SK-N-SH (cell line): ENCODE data around the gene ZGRF1. TPM values are rescaled to one million over a fixed set of nuclear protein-coding genes. Genes with fewer than 3 reads are reported as not detected.

ENCODE experiments used
- CTCF ChIA-PET: fragments of 300-600, 350-600 bp; formaldehyde crosslinking; extraction: SDS; loops from one replicate; lab custom pipeline; 2021; lab: Yijun Ruan, JAX
- POLR2A ChIA-PET: fragments of 350-600 bp; sonication (Branson Sonifier 250); formaldehyde crosslinking; extraction: SDS; loops from one replicate; lab custom pipeline; 2020; ENCODE audit warnings: antibody characterized with exemption, inconsistent platforms; lab: Yijun Ruan, JAX
- DNase-seq: peaks from one replicate; pipeline ENCODE4 v3.0.0; 2012
- H2AFZ ChIP-seq: fragments of 200-600 bp; sonication (generic); 2 replicates; pipeline ENCODE4 v1.8.1; 2016; ENCODE audit warnings: antibody characterized with exemption, mild to moderate bottlenecking, low read depth
- H3F3A ChIP-seq: fragments of 200-600 bp; sonication (generic); replicated peaks from 2 replicates; pipeline ENCODE3; 2016; ENCODE audit warnings: antibody characterized with exemption, mild to moderate bottlenecking; ENCODE audit not compliant: insufficient read depth
- H3K27ac ChIP-seq, 2 experiments: fragments of 200-500 bp in 1 of 2; fragments of 200-600 bp in 1 of 2; sonication (Bioruptor generic) in 1 of 2; sonication (generic), shearing (Covaris generic) in 1 of 2; 2 replicates each; pipeline versions ENCODE4 v1.5.1 to v1.6.1; 2014 to 2016; ENCODE audit warnings: low read depth in 2 of 2, inconsistent platforms in 1 of 2, low read length in 1 of 2, mild to moderate bottlenecking in 1 of 2, mixed read lengths in 1 of 2
- H3K27me3 ChIP-seq: fragments of 200-600 bp; sonication (generic), shearing (Covaris generic); 2 replicates; pipeline ENCODE4 v1.6.1; 2016; ENCODE audit warnings: mixed run types; ENCODE audit not compliant: insufficient read depth
- H3K36me3 ChIP-seq, 2 experiments: fragments of 200-500 bp in 1 of 2; fragments of 200-600 bp in 1 of 2; sonication (Bioruptor generic) in 1 of 2; sonication (generic) in 1 of 2; replicated peaks in 1 of 2; 2 replicates each; pipeline versions ENCODE3 to v1.5.1; 2014 to 2016; ENCODE audit warnings: low read length in 1 of 2, mild to moderate bottlenecking in 1 of 2; ENCODE audit not compliant: insufficient read depth in 2 of 2, control insufficient read depth in 1 of 2
- H3K4me1 ChIP-seq, 2 experiments: fragments of 200-500 bp in 1 of 2; fragments of 200-600 bp in 1 of 2; sonication (Bioruptor generic) in 1 of 2; sonication (generic), shearing (Covaris generic) in 1 of 2; 2 replicates each; pipeline versions ENCODE4 v1.5.1 to v1.6.1; 2014 to 2016; ENCODE audit warnings: low read depth in 1 of 2, low read length in 1 of 2, mixed run types in 1 of 2; ENCODE audit not compliant: insufficient read depth in 2 of 2, control insufficient read depth in 1 of 2
- H3K4me2 ChIP-seq: fragments of 200-600 bp; sonication (generic), shearing (Covaris generic); 2 replicates; pipeline ENCODE4 v1.6.1; 2017; ENCODE audit warnings: mixed run types
- H3K4me3 ChIP-seq, 2 experiments: fragments of 200-500 bp in 1 of 2; fragments of 200-600 bp in 1 of 2; sonication (Bioruptor generic) in 1 of 2; sonication (generic), shearing (Covaris generic) in 1 of 2; 2 replicates each; pipeline versions ENCODE4 v1.5.1 to v1.8.1; 2014 to 2016; ENCODE audit warnings: low read depth in 2 of 2, inconsistent platforms in 1 of 2, low read length in 1 of 2, mild to moderate bottlenecking in 1 of 2, mixed read lengths in 1 of 2, moderate library complexity in 1 of 2
- H3K79me2 ChIP-seq: fragments of 200-600 bp; sonication (generic); 2 replicates; pipeline ENCODE4 v1.8.1; 2017; ENCODE audit warnings: mild to moderate bottlenecking; ENCODE audit not compliant: insufficient read depth
- H3K9ac ChIP-seq: fragments of 200-600 bp; sonication (generic); 2 replicates; pipeline ENCODE4 v1.6.1; 2017; ENCODE audit warnings: mixed run types
- H3K9me2 ChIP-seq: fragments of 200-600 bp; sonication (generic); 2 replicates; pipeline ENCODE4 v1.6.1; 2017; ENCODE audit warnings: mixed run types
- H3K9me3 ChIP-seq: fragments of 200-600 bp; sonication (generic); 2 replicates; pipeline ENCODE4 v1.6.1; 2017; ENCODE audit warnings: mixed run types, mild to moderate bottlenecking, moderate library complexity
- H4K20me1 ChIP-seq: fragments of 200-600 bp; sonication (generic); 2 replicates; pipeline ENCODE4 v1.6.1; 2017; ENCODE audit warnings: mild to moderate bottlenecking, mixed run types; ENCODE audit not compliant: insufficient read depth
- CHD2 ChIP-seq: fragments of 150-350 bp; IDR thresholded peaks from 2 replicates; pipeline ENCODE4 v1.6.1; 2018; ENCODE audit warnings: low read length; ENCODE audit not compliant: partially characterized antibody
- FOSL2 ChIP-seq: IDR thresholded peaks from 2 replicates; pipeline ENCODE4 v1.4.0; 2012; ENCODE audit warnings: low read depth, mild to moderate bottlenecking, moderate library complexity, borderline replicate concordance
- GABPA ChIP-seq: IDR thresholded peaks from 2 replicates; pipeline ENCODE4 v1.4.0; 2012; ENCODE audit warnings: low read depth, mild to moderate bottlenecking
- NFIC ChIP-seq: IDR thresholded peaks from 2 replicates; pipeline ENCODE4 v1.4.0; 2012; ENCODE audit warnings: borderline replicate concordance
- WGBS: methylation state at CpG from one replicate; pipeline ENCODE4 v1.1.6; 2017; ENCODE audit warnings: low lambda C conversion rate; 5-methylcytosine and 5-hydroxymethylcytosine counted together
- polyA plus RNA-seq, 3 experiments: library from polyadenylated mRNA; depleted of rRNA; stranded (reverse); fragments of >200 nt; gene quantifications; 2 replicates each; pipeline ENCODE4 v1.2.3, GENCODE V29; 2012
- TF ChIP-seq, protein P1 (sequence below): fragments of 150-350 bp; IDR thresholded peaks from 2 replicates; pipeline ENCODE4 v1.6.1; 2017; ENCODE audit warnings: antibody characterized with exemption, low read length, low read depth, borderline replicate concordance
- TF ChIP-seq, protein P2 (sequence below): fragments of 200-600 bp; sonication (generic); IDR thresholded peaks from 2 replicates; pipeline ENCODE4 v1.6.1; 2017; ENCODE audit warnings: antibody characterized with exemption, mild to moderate bottlenecking, moderate library complexity

The ZGRF1 gene
- polyA plus RNA-seq, 1 of the 3 experiments (the other 2 are of a cell fraction) = 2.4 TPM

DNA sequence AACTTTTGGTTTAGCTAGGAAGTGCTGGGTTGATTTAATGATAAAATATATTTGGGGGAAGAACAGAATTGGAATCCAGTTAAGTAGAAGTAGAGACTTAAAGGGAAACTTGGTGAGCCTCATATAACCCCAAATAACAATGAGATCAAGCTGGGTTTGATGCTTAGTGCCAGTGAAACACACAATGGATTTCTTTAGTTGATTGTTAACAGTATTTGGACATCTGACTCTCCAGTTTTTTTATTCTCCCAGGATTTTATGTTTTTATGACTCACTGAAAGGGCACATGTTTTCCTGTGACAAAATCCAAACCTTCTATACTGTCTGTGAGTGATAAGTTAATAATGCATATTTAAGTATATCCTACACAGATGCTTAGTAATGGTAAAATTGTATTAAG lies 118.0 kb downstream of the ZGRF1 start:
- Histone ChIP-seq H3K9ac (no peak overlapping the region), H3K27me3 (peaks cover 59% of the 10 kb centered on the region)
- no peak for DNase-seq

DNA sequence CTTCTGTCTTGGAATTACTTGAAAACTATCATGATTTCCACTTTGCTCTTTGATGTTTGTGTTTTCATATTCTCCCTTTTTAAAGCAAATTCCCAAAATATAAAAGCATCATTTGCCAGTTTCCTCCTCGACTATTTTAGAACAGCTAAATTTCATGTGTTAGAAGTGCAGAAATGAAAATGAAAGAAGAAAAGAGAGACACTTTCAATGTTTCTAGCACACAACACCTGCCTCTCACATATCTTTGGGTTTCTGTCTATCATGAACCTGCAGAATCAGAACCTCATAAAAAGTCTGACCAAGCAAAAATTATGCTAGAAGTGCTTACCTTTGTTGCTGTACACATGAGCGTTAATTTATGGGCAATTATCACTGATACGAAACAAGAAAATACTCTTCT lies 118.8 kb downstream of the ZGRF1 start:
- H2AFZ ChIP-seq = no peak overlapping the region
- H3F3A ChIP-seq = peaks cover 3% of the 10 kb centered on the region
- no peak for DNase-seq
- no peak overlapping the region for H3K4me3 ChIP-seq
- H4K20me1 ChIP-seq = no peaks in the 10 kb centered on the region
- no peak for TF ChIP-seq NFIC
- TF ChIP-seq, protein P1, sequence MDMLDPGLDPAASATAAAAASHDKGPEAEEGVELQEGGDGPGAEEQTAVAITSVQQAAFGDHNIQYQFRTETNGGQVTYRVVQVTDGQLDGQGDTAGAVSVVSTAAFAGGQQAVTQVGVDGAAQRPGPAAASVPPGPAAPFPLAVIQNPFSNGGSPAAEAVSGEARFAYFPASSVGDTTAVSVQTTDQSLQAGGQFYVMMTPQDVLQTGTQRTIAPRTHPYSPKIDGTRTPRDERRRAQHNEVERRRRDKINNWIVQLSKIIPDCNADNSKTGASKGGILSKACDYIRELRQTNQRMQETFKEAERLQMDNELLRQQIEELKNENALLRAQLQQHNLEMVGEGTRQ = no peak
- ChIA-PET POLR2A (no interaction called here), CTCF (interaction anchor here (0.6 to 2.4 kb wide), 8 partner anchors 14 to 421 kb away, joined by 3 to 15 read pairs (median 4); no protein-coding TSS in a partner anchor)
- no peaks in the 10 kb centered on the region for H3K9me2 ChIP-seq
- no peaks in the 10 kb centered on the region for H3K79me2 ChIP-seq
- H3K4me2 ChIP-seq = no peak overlapping the region
- no peaks in the 10 kb centered on the region for H3K9me3 ChIP-seq
- 54% methylated on average over 3 of the region's 3 CpGs for WGBS
- H3K36me3 ChIP-seq = no peaks in the 10 kb centered on the region
- H3K9ac ChIP-seq = no peak overlapping the region
- H3K4me1 ChIP-seq = peaks cover 14 to 32% of the 10 kb centered on the region in 2 experiments; a peak in 2 of 4 replicates
- peaks cover 59% of the 10 kb centered on the region for H3K27me3 ChIP-seq
- no peak overlapping the region for H3K27ac ChIP-seq

More for the DNA sequence above, 118.0 kb downstream of the ZGRF1 start:
- ChIA-PET POLR2A (no interaction called here), CTCF (interaction anchor here (1.0 kb wide), 2 partner anchors 30 to 86 kb away, joined by 3 read pairs; no protein-coding TSS in a partner anchor)
- H3K9me2 ChIP-seq = no peaks in the 10 kb centered on the region
- H3K9me3 ChIP-seq = no peaks in the 10 kb centered on the region
- H2AFZ ChIP-seq = no peak overlapping the region
- no peaks in the 10 kb centered on the region for H3K36me3 ChIP-seq
- no peak for TF ChIP-seq CHD2
- TF ChIP-seq GABPA = no peak
- no peak overlapping the region for H3K4me3 ChIP-seq
- no peaks in the 10 kb centered on the region for H3K79me2 ChIP-seq
- H3K4me1 ChIP-seq = peaks cover 14 to 32% of the 10 kb centered on the region in 2 experiments; a peak in 2 of 4 replicates
- H3F3A ChIP-seq = peaks cover 3% of the 10 kb centered on the region
- H3K4me2 ChIP-seq = no peak overlapping the region
- no peak overlapping the region for H3K27ac ChIP-seq
- H4K20me1 ChIP-seq = no peaks in the 10 kb centered on the region

DNA sequence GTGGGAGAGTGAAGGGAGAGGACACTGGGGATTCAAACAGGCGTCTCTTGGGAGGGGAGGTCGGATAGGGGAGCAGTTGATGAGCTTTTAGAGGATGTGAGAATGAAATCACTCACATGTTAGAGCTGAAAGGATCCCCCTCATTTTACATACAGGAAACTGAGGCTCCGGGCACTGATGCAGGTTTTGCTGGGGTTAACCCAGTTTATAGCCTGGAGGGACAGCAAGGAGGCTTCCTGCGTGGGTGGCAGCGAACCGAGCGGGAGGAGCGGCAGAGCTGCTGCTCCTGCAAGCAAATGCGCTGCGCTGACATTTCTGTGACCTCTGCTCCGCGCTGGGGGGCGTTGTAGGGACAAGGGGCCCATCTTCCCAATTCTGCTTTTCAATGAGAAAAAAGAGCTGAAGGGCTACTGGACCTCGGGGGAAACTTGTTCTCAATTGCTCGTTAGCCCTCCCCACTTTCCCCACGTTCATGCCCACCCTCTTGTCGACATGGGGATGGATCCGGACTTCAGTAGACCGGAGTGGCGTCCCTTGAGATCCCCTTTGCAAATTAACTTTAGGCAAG lies 119.6 kb downstream of the ZGRF1 start:
- Histone ChIP-seq H3K36me3 (no peaks in the 10 kb centered on the region), H3K9me2 (no peaks in the 10 kb centered on the region), H3K4me3 (peak overlapping the region; percentile 56 to 73; a peak in 3 of 4 replicates), H3K4me2 (peak overlapping the region; percentile 99), H3K27ac (peak overlapping the region in 1 of 2 experiments; percentile 34; a peak in 1 of 4 replicates), H4K20me1 (no peaks in the 10 kb centered on the region), H3K27me3 (peaks cover 59% of the 10 kb centered on the region), H3K4me1 (peaks cover 14 to 32% of the 10 kb centered on the region in 2 experiments; a peak in 2 of 4 replicates), H3K9ac (no peak overlapping the region), H3F3A (peaks cover 3% of the 10 kb centered on the region), H3K79me2 (no peaks in the 10 kb centered on the region), H3K9me3 (no peaks in the 10 kb centered on the region), H2AFZ (no peak overlapping the region)
- DNase-seq = peak; percentile 46
- ChIA-PET CTCF (interaction anchor here (0.6 to 2.4 kb wide), 9 partner anchors 13 to 421 kb away, joined by 3 to 15 read pairs (median 4); no protein-coding TSS in a partner anchor), POLR2A (no interaction called here)
- TF ChIP-seq, protein P2, sequence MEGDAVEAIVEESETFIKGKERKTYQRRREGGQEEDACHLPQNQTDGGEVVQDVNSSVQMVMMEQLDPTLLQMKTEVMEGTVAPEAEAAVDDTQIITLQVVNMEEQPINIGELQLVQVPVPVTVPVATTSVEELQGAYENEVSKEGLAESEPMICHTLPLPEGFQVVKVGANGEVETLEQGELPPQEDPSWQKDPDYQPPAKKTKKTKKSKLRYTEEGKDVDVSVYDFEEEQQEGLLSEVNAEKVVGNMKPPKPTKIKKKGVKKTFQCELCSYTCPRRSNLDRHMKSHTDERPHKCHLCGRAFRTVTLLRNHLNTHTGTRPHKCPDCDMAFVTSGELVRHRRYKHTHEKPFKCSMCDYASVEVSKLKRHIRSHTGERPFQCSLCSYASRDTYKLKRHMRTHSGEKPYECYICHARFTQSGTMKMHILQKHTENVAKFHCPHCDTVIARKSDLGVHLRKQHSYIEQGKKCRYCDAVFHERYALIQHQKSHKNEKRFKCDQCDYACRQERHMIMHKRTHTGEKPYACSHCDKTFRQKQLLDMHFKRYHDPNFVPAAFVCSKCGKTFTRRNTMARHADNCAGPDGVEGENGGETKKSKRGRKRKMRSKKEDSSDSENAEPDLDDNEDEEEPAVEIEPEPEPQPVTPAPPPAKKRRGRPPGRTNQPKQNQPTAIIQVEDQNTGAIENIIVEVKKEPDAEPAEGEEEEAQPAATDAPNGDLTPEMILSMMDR = 0 out of 2 replicates have a peak, but pooled peaks have one; percentile 6
- TF ChIP-seq FOSL2 = no peak
- WGBS = 12% methylated on average over 16 of the region's 20 CpGs
